GM12878 (cell line): ENCODE measurements around the gene COL13A1. TPM values are rescaled to one million over a fixed set of nuclear protein-coding genes. Genes with fewer than 3 reads are reported as not detected.

Experiments
- IKZF1 ChIP-seq: fragments of 450-650 bp; conservative IDR thresholded peaks from 2 replicates; pipeline ENCODE4 v1.6.1; 2017; ENCODE audit warnings: antibody characterized with exemption, mild to moderate bottlenecking
- MTA2 ChIP-seq: fragments of 450-650 bp; IDR thresholded peaks from 2 replicates; pipeline ENCODE4 v1.6.1; 2016; ENCODE audit warnings: low read depth, mild to moderate bottlenecking, moderate library complexity
- NR2C1 ChIP-seq: fragments of 450-650 bp; IDR thresholded peaks from 2 replicates; pipeline ENCODE4 v1.6.1; 2017; ENCODE audit warnings: antibody characterized with exemption, mild to moderate bottlenecking, moderate library complexity
- RAD21 ChIP-seq: IDR thresholded peaks from 2 replicates; pipeline ENCODE4 v1.6.1; 2011; ENCODE audit warnings: mild to moderate bottlenecking, low read depth, low read length, moderate library complexity; ENCODE audit not compliant: insufficient read depth
- ZNF207 ChIP-seq: fragments of 450-650 bp; IDR thresholded peaks from 2 replicates; pipeline ENCODE4 v1.6.1; 2014; ENCODE audit warnings: antibody characterized with exemption, mild to moderate bottlenecking, borderline replicate concordance
- ZNF274 ChIP-seq: IDR thresholded peaks from one replicate; pipeline ENCODE4 v1.8.0; 2011; ENCODE audit not compliant: insufficient read length, insufficient read depth
- polyA plus RNA-seq, 11 experiments: library from polyadenylated mRNA; depleted of rRNA in 4 of 11; unstranded in 6 of 11; stranded (reverse) in 5 of 11; fragments of >200 nt; fragmentation: Nextera tagmentation in 4 of 11; fragmentation: Illumina TruSeq in 1 of 11; extraction: Ambion mirVana in 4 of 11; extraction: Trizol in 1 of 11; gene quantifications; 1 replicate in 1 of 11; 2 replicates in 10 of 11; pipeline versions ENCODE4 v1.2.1 to v1.2.3, GENCODE V29; 2011 to 2016; ENCODE audit warnings: inconsistent platforms in 2 of 11, missing spikeins in 2 of 11, low read depth in 1 of 11
- total RNA-seq, 4 experiments: library from RNA; depleted of rRNA in 3 of 4; stranded (reverse); fragments of >200 nt in 3 of 4; fragmentation: Illumina TruSeq in 1 of 4; extraction: Trizol in 1 of 4; gene quantifications; 2 replicates each; pipeline versions ENCODE4 v1.2.1 to v1.2.3, GENCODE V29; 2013 to 2021
- TF ChIP-seq, protein P1 (sequence below): fragments of 450-650 bp; IDR thresholded peaks from 2 replicates; pipeline ENCODE4 v1.6.1; 2017; ENCODE audit warnings: antibody characterized with exemption, mild to moderate bottlenecking, moderate library complexity
- TF ChIP-seq, protein P2 (sequence below): fragments of 450-650 bp; IDR thresholded peaks from 2 replicates; pipeline ENCODE4 v1.6.1; 2017; ENCODE audit warnings: mild to moderate bottlenecking, moderate library complexity

Gene COL13A1
- total and polyA plus RNA-seq, 10 of the 15 experiments (the other 5 are each of a cell fraction or from before 2014, with no cell fraction given): 0.03 to 0.15 (median 0.05) TPM; not detected in 7

DNA sequence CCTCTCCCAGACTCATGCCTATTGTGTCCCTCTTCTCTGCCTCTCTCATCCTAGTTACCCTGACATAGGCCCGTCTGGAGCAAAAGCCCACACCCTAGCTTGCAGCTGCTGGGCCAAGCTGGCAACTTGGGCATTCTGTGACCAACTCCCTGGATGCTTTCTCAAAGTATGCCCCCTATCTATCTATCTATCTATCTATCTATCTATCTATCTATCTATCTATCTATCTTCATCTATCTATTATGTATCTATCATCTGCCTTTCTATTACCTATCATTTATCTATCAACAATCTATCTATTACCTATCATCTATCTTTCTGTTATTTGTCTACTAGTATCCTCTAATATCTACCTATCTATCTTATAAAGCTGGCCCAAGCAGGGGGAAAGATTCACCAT is 45.4 kb upstream of the COL13A1 start (continued):
- TF ChIP-seq, protein P1, sequence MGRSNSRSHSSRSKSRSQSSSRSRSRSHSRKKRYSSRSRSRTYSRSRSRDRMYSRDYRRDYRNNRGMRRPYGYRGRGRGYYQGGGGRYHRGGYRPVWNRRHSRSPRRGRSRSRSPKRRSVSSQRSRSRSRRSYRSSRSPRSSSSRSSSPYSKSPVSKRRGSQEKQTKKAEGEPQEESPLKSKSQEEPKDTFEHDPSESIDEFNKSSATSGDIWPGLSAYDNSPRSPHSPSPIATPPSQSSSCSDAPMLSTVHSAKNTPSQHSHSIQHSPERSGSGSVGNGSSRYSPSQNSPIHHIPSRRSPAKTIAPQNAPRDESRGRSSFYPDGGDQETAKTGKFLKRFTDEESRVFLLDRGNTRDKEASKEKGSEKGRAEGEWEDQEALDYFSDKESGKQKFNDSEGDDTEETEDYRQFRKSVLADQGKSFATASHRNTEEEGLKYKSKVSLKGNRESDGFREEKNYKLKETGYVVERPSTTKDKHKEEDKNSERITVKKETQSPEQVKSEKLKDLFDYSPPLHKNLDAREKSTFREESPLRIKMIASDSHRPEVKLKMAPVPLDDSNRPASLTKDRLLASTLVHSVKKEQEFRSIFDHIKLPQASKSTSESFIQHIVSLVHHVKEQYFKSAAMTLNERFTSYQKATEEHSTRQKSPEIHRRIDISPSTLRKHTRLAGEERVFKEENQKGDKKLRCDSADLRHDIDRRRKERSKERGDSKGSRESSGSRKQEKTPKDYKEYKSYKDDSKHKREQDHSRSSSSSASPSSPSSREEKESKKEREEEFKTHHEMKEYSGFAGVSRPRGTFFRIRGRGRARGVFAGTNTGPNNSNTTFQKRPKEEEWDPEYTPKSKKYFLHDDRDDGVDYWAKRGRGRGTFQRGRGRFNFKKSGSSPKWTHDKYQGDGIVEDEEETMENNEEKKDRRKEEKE: no peak
- no peak for TF ChIP-seq NR2C1
- no peak for TF ChIP-seq ZNF274
- TF ChIP-seq ZNF207: no peak
- no peak for TF ChIP-seq RAD21
- TF ChIP-seq IKZF1: no peak
- no peak for TF ChIP-seq MTA2
- TF ChIP-seq, protein P2, sequence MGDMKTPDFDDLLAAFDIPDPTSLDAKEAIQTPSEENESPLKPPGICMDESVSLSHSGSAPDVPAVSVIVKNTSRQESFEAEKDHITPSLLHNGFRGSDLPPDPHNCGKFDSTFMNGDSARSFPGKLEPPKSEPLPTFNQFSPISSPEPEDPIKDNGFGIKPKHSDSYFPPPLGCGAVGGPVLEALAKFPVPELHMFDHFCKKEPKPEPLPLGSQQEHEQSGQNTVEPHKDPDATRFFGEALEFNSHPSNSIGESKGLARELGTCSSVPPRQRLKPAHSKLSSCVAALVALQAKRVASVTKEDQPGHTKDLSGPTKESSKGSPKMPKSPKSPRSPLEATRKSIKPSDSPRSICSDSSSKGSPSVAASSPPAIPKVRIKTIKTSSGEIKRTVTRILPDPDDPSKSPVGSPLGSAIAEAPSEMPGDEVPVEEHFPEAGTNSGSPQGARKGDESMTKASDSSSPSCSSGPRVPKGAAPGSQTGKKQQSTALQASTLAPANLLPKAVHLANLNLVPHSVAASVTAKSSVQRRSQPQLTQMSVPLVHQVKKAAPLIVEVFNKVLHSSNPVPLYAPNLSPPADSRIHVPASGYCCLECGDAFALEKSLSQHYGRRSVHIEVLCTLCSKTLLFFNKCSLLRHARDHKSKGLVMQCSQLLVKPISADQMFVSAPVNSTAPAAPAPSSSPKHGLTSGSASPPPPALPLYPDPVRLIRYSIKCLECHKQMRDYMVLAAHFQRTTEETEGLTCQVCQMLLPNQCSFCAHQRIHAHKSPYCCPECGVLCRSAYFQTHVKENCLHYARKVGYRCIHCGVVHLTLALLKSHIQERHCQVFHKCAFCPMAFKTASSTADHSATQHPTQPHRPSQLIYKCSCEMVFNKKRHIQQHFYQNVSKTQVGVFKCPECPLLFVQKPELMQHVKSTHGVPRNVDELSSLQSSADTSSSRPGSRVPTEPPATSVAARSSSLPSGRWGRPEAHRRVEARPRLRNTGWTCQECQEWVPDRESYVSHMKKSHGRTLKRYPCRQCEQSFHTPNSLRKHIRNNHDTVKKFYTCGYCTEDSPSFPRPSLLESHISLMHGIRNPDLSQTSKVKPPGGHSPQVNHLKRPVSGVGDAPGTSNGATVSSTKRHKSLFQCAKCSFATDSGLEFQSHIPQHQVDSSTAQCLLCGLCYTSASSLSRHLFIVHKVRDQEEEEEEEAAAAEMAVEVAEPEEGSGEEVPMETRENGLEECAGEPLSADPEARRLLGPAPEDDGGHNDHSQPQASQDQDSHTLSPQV: no peak
